Upper lobe of left lung (tissue), 6 donors: ENCODE results near the gene FAM78B. TPM values are rescaled to one million over a fixed set of nuclear protein-coding genes. Genes with fewer than 3 reads are reported as not detected.

Experiments
- ATAC-seq, 2 donors: fragments of 200-7000 bp; cut with Tn5 transposase; one replicate each; pipeline ENCODE4 v1.9.1; 2022; ENCODE audit warnings: mild to moderate bottlenecking in 2 of 2, moderate library complexity in 2 of 2; ENCODE audit not compliant: low FRiP score in 2 of 2
- DNase-seq, 2 donors: peaks; one replicate each; pipeline ENCODE4 v3.0.0-alpha.2; 2019 to 2020
- H3K27ac ChIP-seq, 4 donors: fragments of 200-600 bp; sonication (generic); one replicate each; pipeline ENCODE4 v1.5.1; 2016 to 2019
- H3K27me3 ChIP-seq, 4 donors: fragments of 200-600 bp; sonication (generic); one replicate each; pipeline ENCODE4 v1.5.1; 2017 to 2019
- H3K36me3 ChIP-seq, 4 donors: fragments of 200-600 bp; sonication (generic); one replicate each; pipeline ENCODE4 v1.5.1; 2016 to 2019
- H3K4me1 ChIP-seq, 4 donors: fragments of 200-600 bp; sonication (generic); one replicate each; pipeline ENCODE4 v1.5.1; 2018 to 2019
- H3K4me3 ChIP-seq, 4 donors: fragments of 200-600 bp; sonication (generic); one replicate each; pipeline ENCODE4 v1.5.1; 2017 to 2019; ENCODE audit warnings: mild to moderate bottlenecking in 2 of 4, moderate library complexity in 1 of 4
- H3K9me3 ChIP-seq, 4 donors: fragments of 200-600 bp; sonication (generic); one replicate each; pipeline ENCODE4 v1.5.1; 2018 to 2019
- EP300 ChIP-seq, 4 donors: sonication (generic); formaldehyde crosslinking; IDR thresholded peaks; one replicate each; pipeline ENCODE4 v1.5.1; 2017; ENCODE audit warnings: antibody characterized with exemption in 4 of 4, control low read depth in 2 of 4
- POLR2A ChIP-seq, 4 donors: fragments of 450-650 bp; IDR thresholded peaks; one replicate each; pipeline ENCODE4 v1.5.1; 2016 to 2017; ENCODE audit warnings: antibody characterized with exemption in 4 of 4, mild to moderate bottlenecking in 2 of 4
- POLR2AphosphoS5 ChIP-seq, 2 donors: sonication (generic); formaldehyde crosslinking; IDR thresholded peaks; one replicate each; pipeline ENCODE4 v1.5.1; 2017; ENCODE audit warnings: antibody characterized with exemption in 2 of 2
- WGBS, 2 donors: methylation state at CpG; one replicate each; pipeline ENCODE4 v1.1.5; 2017 to 2018; 5-methylcytosine and 5-hydroxymethylcytosine counted together
- total RNA-seq, 6 donors: library from RNA; depleted of rRNA in 4 of 6; stranded (reverse); fragments of >200 nt in 4 of 6; gene quantifications; one replicate each; pipeline versions ENCODE4 v1.1.0 to v1.2.1, GENCODE V29; 2016 to 2021
- TF ChIP-seq, protein P1 (sequence below), 6 experiments: fragments of 450-650 bp in 4 of 6; fragments of 200-600 bp in 2 of 6; sonication (generic) in 2 of 6; IDR thresholded peaks; one replicate each; pipeline ENCODE4 v1.5.1; 2016 to 2019; ENCODE audit warnings: antibody characterized with exemption in 6 of 6
- donor health status: DM: no; HTN: no; CAD: no; lungs with moderate emphysema.
- donor health status: DM: no; HTN: yes; CAD: no; lungs with severe emphysema.

Gene FAM78B
- total RNA-seq, 6 donors from 2014 or later = 0.80 to 1.3 (median 1.00) TPM; not detected in 2

DNA sequence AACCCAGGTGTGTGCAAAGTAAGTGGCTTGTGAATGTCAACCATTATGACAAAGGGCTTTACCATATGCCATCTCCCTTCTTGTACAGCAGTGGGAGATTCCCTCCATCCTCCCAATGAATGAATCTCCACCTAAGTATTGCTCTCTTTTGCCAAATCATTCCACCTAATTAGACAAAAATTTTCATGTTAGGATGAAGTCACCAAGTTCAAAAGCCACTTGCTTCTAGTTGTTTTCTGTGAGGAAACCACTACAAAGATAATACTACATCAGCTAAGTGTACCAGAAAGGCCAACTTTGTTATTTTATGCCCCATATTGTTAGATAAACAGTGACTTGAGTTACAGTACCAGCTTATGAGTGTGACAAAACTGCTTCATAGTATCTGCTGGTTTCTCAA, 34.3 kb downstream of the FAM78B start:
- no peaks in the 10 kb centered on the region for H3K36me3 ChIP-seq
- no peak overlapping the region for H3K27ac ChIP-seq
- DNase-seq (no peak), ATAC-seq (no peak)
- no peaks in the 10 kb centered on the region for H3K27me3 ChIP-seq
- H3K4me3 ChIP-seq = no peak overlapping the region
- no peaks in the 10 kb centered on the region for H3K4me1 ChIP-seq
- H3K9me3 ChIP-seq = peaks cover 0 to 4% (median 2%) of the 10 kb centered on the region in 4 donors
- TF ChIP-seq POLR2A (IDR thresholded peaks at IDR 0.05) (no peak), EP300 (IDR thresholded peaks at IDR 0.05) (no peak), POLR2AphosphoS5 (IDR thresholded peaks at IDR 0.05) (no peak)
- TF ChIP-seq, protein P1, sequence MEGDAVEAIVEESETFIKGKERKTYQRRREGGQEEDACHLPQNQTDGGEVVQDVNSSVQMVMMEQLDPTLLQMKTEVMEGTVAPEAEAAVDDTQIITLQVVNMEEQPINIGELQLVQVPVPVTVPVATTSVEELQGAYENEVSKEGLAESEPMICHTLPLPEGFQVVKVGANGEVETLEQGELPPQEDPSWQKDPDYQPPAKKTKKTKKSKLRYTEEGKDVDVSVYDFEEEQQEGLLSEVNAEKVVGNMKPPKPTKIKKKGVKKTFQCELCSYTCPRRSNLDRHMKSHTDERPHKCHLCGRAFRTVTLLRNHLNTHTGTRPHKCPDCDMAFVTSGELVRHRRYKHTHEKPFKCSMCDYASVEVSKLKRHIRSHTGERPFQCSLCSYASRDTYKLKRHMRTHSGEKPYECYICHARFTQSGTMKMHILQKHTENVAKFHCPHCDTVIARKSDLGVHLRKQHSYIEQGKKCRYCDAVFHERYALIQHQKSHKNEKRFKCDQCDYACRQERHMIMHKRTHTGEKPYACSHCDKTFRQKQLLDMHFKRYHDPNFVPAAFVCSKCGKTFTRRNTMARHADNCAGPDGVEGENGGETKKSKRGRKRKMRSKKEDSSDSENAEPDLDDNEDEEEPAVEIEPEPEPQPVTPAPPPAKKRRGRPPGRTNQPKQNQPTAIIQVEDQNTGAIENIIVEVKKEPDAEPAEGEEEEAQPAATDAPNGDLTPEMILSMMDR (IDR thresholded peaks at IDR 0.05) = no peak

DNA sequence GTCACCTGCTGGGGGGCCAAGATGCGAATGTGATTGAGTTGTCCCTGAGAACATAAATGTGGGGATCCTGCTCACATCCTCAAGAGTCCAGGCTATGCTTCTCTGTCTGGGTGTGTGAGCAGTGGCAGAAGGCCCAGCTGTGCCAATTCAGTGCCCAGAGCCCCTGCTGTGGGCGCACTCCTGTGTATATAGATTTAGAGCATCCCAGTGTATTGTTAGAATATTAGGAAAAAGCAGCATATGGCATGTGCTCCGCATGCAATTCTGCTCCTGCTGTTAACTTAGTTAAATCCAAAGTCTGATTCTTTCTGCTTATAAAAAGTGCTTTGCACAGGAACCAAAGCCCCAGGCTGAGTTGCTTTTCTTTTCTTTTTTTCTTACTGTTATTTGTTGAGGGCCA, 37.8 kb downstream of the FAM78B start:
- H3K27ac ChIP-seq = no peak overlapping the region
- ATAC-seq (no peak), DNase-seq (no peak)
- H3K27me3 ChIP-seq = no peaks in the 10 kb centered on the region
- 96 to 99% methylated on average over 3 of the region's 3 CpGs for WGBS, 2 donors
- no peak overlapping the region for H3K4me3 ChIP-seq
- no peaks in the 10 kb centered on the region for H3K4me1 ChIP-seq
- TF ChIP-seq POLR2A (IDR thresholded peaks at IDR 0.05) (no peak), POLR2AphosphoS5 (IDR thresholded peaks at IDR 0.05) (no peak), EP300 (IDR thresholded peaks at IDR 0.05) (no peak)
- TF ChIP-seq, protein P1 (IDR thresholded peaks at IDR 0.05) = no peak
- H3K9me3 ChIP-seq = peaks cover 0 to 4% (median 2%) of the 10 kb centered on the region in 4 donors
- H3K36me3 ChIP-seq = no peaks in the 10 kb centered on the region

DNA sequence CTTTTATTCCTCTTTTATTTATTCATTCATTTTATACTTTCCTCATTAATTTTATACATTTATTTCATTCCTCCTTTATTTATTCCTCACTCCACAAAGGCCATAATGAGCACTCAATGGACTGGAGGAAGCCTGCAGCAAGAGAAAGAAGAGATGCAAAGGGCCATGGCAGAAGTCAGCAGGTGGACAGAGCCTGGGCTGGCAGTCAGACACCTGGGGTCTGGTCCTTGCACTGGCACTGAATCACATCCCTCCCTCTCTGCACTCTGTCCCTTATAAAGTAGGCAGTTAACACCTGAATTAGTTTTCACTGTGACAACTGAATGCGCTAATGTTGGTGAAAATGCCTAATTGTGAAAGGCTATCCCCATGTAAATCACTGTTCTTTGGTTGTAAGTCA, 38.6 kb downstream of the FAM78B start:
- WGBS, 2 donors = 38 to 42% methylated on average over 1 of the region's 1 CpG

DNA sequence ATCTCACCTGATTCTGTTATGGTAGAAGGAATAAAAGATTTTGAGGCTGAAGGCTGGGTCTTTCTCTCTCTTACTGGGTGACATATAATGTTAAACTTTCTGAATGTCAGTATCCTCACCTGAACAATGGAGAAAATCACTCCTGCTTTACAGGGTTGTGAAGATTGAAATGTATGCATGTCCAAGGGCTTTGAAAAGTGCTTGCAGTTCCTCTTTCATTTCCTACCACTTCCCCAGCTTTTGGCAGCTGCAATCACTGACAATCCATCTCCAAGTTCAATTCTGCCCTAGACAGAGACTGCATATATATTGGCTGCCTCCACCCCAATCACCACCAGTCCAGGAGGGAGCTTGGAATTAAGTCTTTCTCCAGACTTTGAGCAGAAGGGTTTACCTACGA, 39.8 kb downstream of the FAM78B start:
- no peak overlapping the region for H3K4me3 ChIP-seq
- H3K4me1 ChIP-seq = no peaks in the 10 kb centered on the region
- H3K27ac ChIP-seq = no peak overlapping the region
- ATAC-seq (no peak), DNase-seq (no peak)
- no peaks in the 10 kb centered on the region for H3K9me3 ChIP-seq
- TF ChIP-seq POLR2AphosphoS5 (IDR thresholded peaks at IDR 0.05) = no peak
- TF ChIP-seq, protein P1 (IDR thresholded peaks at IDR 0.05) = no peak
- H3K27me3 ChIP-seq = no peaks in the 10 kb centered on the region
- no peaks in the 10 kb centered on the region for H3K36me3 ChIP-seq
- whole genome bisulfite sequencing, 2 donors = 65 to 82% methylated on average over 1 of the region's 1 CpG

More for the DNA sequence above, 38.6 kb downstream of the FAM78B start:
- TF ChIP-seq POLR2A (IDR thresholded peaks at IDR 0.05) = no peak
- TF ChIP-seq POLR2AphosphoS5 (IDR thresholded peaks at IDR 0.05) = no peak
- TF ChIP-seq, protein P1 (IDR thresholded peaks at IDR 0.05) = no peak
- TF ChIP-seq EP300 (IDR thresholded peaks at IDR 0.05) = no peak
- peaks cover 0 to 3% (median 1%) of the 10 kb centered on the region in 4 donors for H3K9me3 ChIP-seq
- H3K27ac ChIP-seq = no peak overlapping the region
- no peak for DNase-seq
- no peaks in the 10 kb centered on the region for H3K27me3 ChIP-seq
- no peak overlapping the region for H3K4me3 ChIP-seq
- ATAC-seq = no peak
- H3K36me3 ChIP-seq = no peaks in the 10 kb centered on the region
- H3K4me1 ChIP-seq = no peaks in the 10 kb centered on the region

DNA sequence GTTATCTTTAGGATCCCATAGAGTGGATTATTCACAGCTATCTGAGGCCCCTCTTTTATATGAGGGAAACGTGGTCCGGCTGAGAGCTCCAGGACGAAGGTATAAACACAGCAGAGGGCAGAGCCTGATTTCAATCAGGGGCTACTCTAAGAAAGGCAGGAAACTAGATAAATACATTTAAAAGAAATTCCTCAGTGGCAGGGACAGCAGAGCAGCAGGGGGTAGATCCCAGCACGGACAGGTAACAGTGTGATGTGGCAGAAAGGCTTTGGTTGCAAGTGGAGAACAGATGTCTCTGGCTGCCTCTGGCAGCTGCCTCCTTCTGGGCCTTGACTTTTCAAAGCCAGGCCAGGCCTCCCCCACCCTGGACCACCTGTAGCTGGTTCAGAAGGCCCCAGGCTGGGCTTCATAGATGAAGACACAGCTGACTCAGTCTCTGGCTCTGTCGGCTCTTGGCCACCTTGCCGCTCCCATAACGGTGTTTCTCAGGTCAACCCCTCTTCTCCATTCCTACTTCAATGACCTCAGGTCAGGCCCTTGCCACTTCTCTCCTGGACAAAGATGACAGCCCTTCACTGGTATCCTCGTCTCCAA, 43.8 kb downstream of the FAM78B start:
- 70 to 71% methylated on average over 8 of the region's 8 CpGs for WGBS, 2 donors
- no peak for ATAC-seq

More for the DNA sequence above, 43.8 kb downstream of the FAM78B start:
- Histone ChIP-seq H3K9me3 (no peaks in the 10 kb centered on the region), H3K36me3 (no peaks in the 10 kb centered on the region), H3K4me1 (no peaks in the 10 kb centered on the region), H3K4me3 (no peak overlapping the region), H3K27me3 (no peaks in the 10 kb centered on the region), H3K27ac (no peak overlapping the region)
- TF ChIP-seq EP300 (IDR thresholded peaks at IDR 0.05) (no peak), POLR2A (IDR thresholded peaks at IDR 0.05) (no peak), POLR2AphosphoS5 (IDR thresholded peaks at IDR 0.05) (no peak)
- TF ChIP-seq, protein P1 (IDR thresholded peaks at IDR 0.05) = no peak
- DNase-seq = no peak
